Subcutaneous abdominal adipose tissue (tissue), 5 donors: Measurements from ENCODE around the gene CCNF.

Experiments
- H3K27ac ChIP-seq: one replicate; pipeline ENCODE4 v1.7.0; 2013; ENCODE audit warnings: low read depth, mild to moderate bottlenecking, inconsistent platforms, low read length, moderate library complexity
- H3K27me3 ChIP-seq, 5 donors: one replicate each; pipeline ENCODE4 v1.7.0; 2013; ENCODE audit warnings: low read length in 5 of 5, inconsistent platforms in 1 of 5; ENCODE audit not compliant: control insufficient read depth in 5 of 5, insufficient read depth in 4 of 5
- H3K36me3 ChIP-seq, 5 donors: one replicate each; pipeline ENCODE4 v1.7.0; 2013; ENCODE audit warnings: low read length in 5 of 5; ENCODE audit not compliant: control insufficient read depth in 5 of 5, insufficient read depth in 5 of 5
- H3K4me1 ChIP-seq, 5 donors: one replicate each; pipeline ENCODE4 v1.7.0; 2013; ENCODE audit warnings: low read length in 5 of 5, mild to moderate bottlenecking in 3 of 5, moderate library complexity in 1 of 5; ENCODE audit not compliant: control insufficient read depth in 5 of 5, insufficient read depth in 5 of 5
- H3K4me3 ChIP-seq, 5 donors: one replicate each; pipeline ENCODE4 v1.7.0; 2013; ENCODE audit warnings: low read length in 5 of 5, low read depth in 1 of 5
- H3K9ac ChIP-seq, 5 donors: one replicate each; pipeline ENCODE4 v1.7.0; 2013; ENCODE audit warnings: low read length in 5 of 5, mild to moderate bottlenecking in 4 of 5, moderate library complexity in 3 of 5
- H3K9me3 ChIP-seq, 5 donors: one replicate each; pipeline ENCODE4 v1.7.0; 2013; ENCODE audit warnings: low read length in 5 of 5; ENCODE audit not compliant: control insufficient read depth in 5 of 5
- donor health status: healthy.
- donor health status: healthy.
- donor health status: healthy.
- donor health status: healthy.
- donor health status: healthy.

The CCNF gene

GRCh38 chr16:2490190-2491105 lies 61.2 kb downstream of the CCNF start:
- Histone ChIP-seq H3K4me3 (no peak overlapping the region), H3K9ac (no peak overlapping the region), H3K36me3 (peaks cover 0 to 15% (median 8%) of the 10 kb centered on the region in 5 donors), H3K27ac (no peak overlapping the region), H3K27me3 (no peaks in the 10 kb centered on the region), H3K4me1 (peaks cover 0 to 32% (median 19%) of the 10 kb centered on the region in 5 donors), H3K9me3 (no peaks in the 10 kb centered on the region)

GRCh38 chr16:2492292-2492691 lies 63.0 kb downstream of the CCNF start:
- Histone ChIP-seq H3K4me1 (peaks cover 2 to 24% (median 16%) of the 10 kb centered on the region in 5 donors), H3K9me3 (no peaks in the 10 kb centered on the region), H3K4me3 (no peak overlapping the region), H3K27ac (no peak overlapping the region), H3K36me3 (peaks cover 0 to 28% (median 19%) of the 10 kb centered on the region in 5 donors), H3K9ac (no peak overlapping the region), H3K27me3 (no peaks in the 10 kb centered on the region)

GRCh38 chr16:2493605-2494004 lies 64.4 kb downstream of the CCNF start:
- H3K4me1 ChIP-seq = peaks cover 9 to 29% (median 20%) of the 10 kb centered on the region in 5 donors
- H3K36me3 ChIP-seq = peaks cover 0 to 36% (median 21%) of the 10 kb centered on the region in 5 donors
- H3K9me3 ChIP-seq = no peaks in the 10 kb centered on the region
- no peak overlapping the region for H3K4me3 ChIP-seq
- no peaks in the 10 kb centered on the region for H3K27me3 ChIP-seq
- H3K9ac ChIP-seq = no peak overlapping the region
- H3K27ac ChIP-seq = no peak overlapping the region

- peaks cover 0 to 42% (median 24%) of the 10 kb centered on the region in 5 donors for H3K36me3 ChIP-seq
- no peak overlapping the region for H3K27ac ChIP-seq
- no peaks in the 10 kb centered on the region for H3K27me3 ChIP-seq
Measured at GRCh38 chr16:2494616-2495015, 65.4 kb downstream of the CCNF start.

GRCh38 chr16:2495041-2495440 lies 65.8 kb downstream of the CCNF start:
- no peak overlapping the region for H3K27ac ChIP-seq
- H3K9me3 ChIP-seq = no peaks in the 10 kb centered on the region
- H3K36me3 ChIP-seq = peaks cover 0 to 38% (median 23%) of the 10 kb centered on the region in 5 donors
- no peak overlapping the region for H3K4me3 ChIP-seq
- no peak overlapping the region for H3K9ac ChIP-seq
- peaks cover 13 to 43% (median 29%) of the 10 kb centered on the region in 5 donors for H3K4me1 ChIP-seq
- H3K27me3 ChIP-seq = no peaks in the 10 kb centered on the region

More at GRCh38 chr16:2494616-2495015, 65.4 kb downstream of the CCNF start:
- Histone ChIP-seq H3K4me1 (peaks cover 13 to 39% (median 29%) of the 10 kb centered on the region in 5 donors), H3K9me3 (no peaks in the 10 kb centered on the region), H3K4me3 (no peak overlapping the region), H3K9ac (no peak overlapping the region)

- H3K9me3 ChIP-seq = no peaks in the 10 kb centered on the region
- no peak overlapping the region for H3K27ac ChIP-seq
- peaks cover 0 to 28% (median 16%) of the 10 kb centered on the region in 5 donors for H3K36me3 ChIP-seq
- H3K9ac ChIP-seq = no peak overlapping the region
- peaks cover 13 to 52% (median 38%) of the 10 kb centered on the region in 5 donors for H3K4me1 ChIP-seq
- no peaks in the 10 kb centered on the region for H3K27me3 ChIP-seq
- H3K4me3 ChIP-seq = no peak overlapping the region
Measured at GRCh38 chr16:2496223-2497115, 67.2 kb downstream of the CCNF start.

- no peaks in the 10 kb centered on the region for H3K27me3 ChIP-seq
- H3K36me3 ChIP-seq = peaks cover 0 to 28% (median 16%) of the 10 kb centered on the region in 5 donors
- H3K27ac ChIP-seq = no peak overlapping the region
- H3K4me1 ChIP-seq = peaks cover 13 to 59% (median 45%) of the 10 kb centered on the region in 5 donors
- peak overlapping the region in 1 of 5 donors; percentile 1 for H3K9ac ChIP-seq
- H3K9me3 ChIP-seq = no peaks in the 10 kb centered on the region
- peak overlapping the region in 1 of 5 donors; percentile 21 for H3K4me3 ChIP-seq
Measured at GRCh38 chr16:2497116-2497630, 67.9 kb downstream of the CCNF start.

- no peaks in the 10 kb centered on the region for H3K9me3 ChIP-seq
- peak overlapping the region in 1 of 5 donors; percentile 8 for H3K4me3 ChIP-seq
- no peaks in the 10 kb centered on the region for H3K27me3 ChIP-seq
- no peak overlapping the region for H3K27ac ChIP-seq
- peak overlapping the region in 2 of 5 donors; percentile 1 to 38 for H3K9ac ChIP-seq
- peaks cover 0 to 28% (median 15%) of the 10 kb centered on the region in 5 donors for H3K36me3 ChIP-seq
- H3K4me1 ChIP-seq = peaks cover 13 to 66% (median 52%) of the 10 kb centered on the region in 5 donors
Measured at GRCh38 chr16:2497695-2498484, 68.6 kb downstream of the CCNF start.
